Measurements from ENCODE around the gene STEAP1. TPM values are rescaled to one million over a fixed set of nuclear protein-coding genes. Genes with fewer than 3 reads are reported as not detected.
A peak's percentile ranks its signal among the peaks of the same experiment; 100 is the strongest.

STEAP1 gene
- total RNA-seq, 4 donors from 2014 or later = 2.0 to 6.6 (median 3.9) TPM

GRCh38 chr7:90173127-90173844, 19.0 kb downstream of the STEAP1 start:
- DNase-seq = no peak
- Histone ChIP-seq H3K9me3 (no peaks in the 10 kb centered on the region), H3K4me3 (no peak overlapping the region), H3K27me3 (no peaks in the 10 kb centered on the region), H3K27ac (no peak overlapping the region), H3K4me1 (no peaks in the 10 kb centered on the region), H3K36me3 (no peaks in the 10 kb centered on the region)
- TF ChIP-seq POLR2A (IDR thresholded peaks at IDR 0.05) (no peak), CTCF (IDR thresholded peaks at IDR 0.05) (no peak)

GRCh38 chr7:90175667-90176066, 21.4 kb downstream of the STEAP1 start:
- Histone ChIP-seq H3K27me3 (no peaks in the 10 kb centered on the region), H3K36me3 (no peaks in the 10 kb centered on the region), H3K27ac (no peak overlapping the region), H3K4me3 (no peak overlapping the region), H3K9me3 (no peaks in the 10 kb centered on the region), H3K4me1 (no peaks in the 10 kb centered on the region)
- TF ChIP-seq POLR2A (IDR thresholded peaks at IDR 0.05) (no peak), CTCF (IDR thresholded peaks at IDR 0.05) (no peak)
- peak in 1 of 3 donors; percentile 44 for DNase-seq

- H3K4me1 ChIP-seq = no peaks in the 10 kb centered on the region
- no peaks in the 10 kb centered on the region for H3K9me3 ChIP-seq
- H3K4me3 ChIP-seq = no peak overlapping the region
- H3K27ac ChIP-seq = no peak overlapping the region
- no peaks in the 10 kb centered on the region for H3K27me3 ChIP-seq
- DNase-seq = no peak
- no peak for TF ChIP-seq CTCF (IDR thresholded peaks at IDR 0.05)
- no peak for TF ChIP-seq POLR2A (IDR thresholded peaks at IDR 0.05)
- no peaks in the 10 kb centered on the region for H3K36me3 ChIP-seq
These were observed 21.9 kb downstream of the STEAP1 start for GRCh38 chr7:90176195-90176594.

GRCh38 chr7:90178166-90178565, 23.9 kb downstream of the STEAP1 start:
- Histone ChIP-seq H3K4me3 (no peak overlapping the region), H3K36me3 (no peaks in the 10 kb centered on the region), H3K4me1 (no peaks in the 10 kb centered on the region), H3K27ac (no peak overlapping the region), H3K9me3 (no peaks in the 10 kb centered on the region), H3K27me3 (no peaks in the 10 kb centered on the region)
- TF ChIP-seq POLR2A (IDR thresholded peaks at IDR 0.05) = no peak
- TF ChIP-seq CTCF (IDR thresholded peaks at IDR 0.05) = no peak
- DNase-seq = no peak

GRCh38 chr7:90178679-90179278, 24.5 kb downstream of the STEAP1 start:
- Histone ChIP-seq H3K9me3 (no peaks in the 10 kb centered on the region), H3K27me3 (no peaks in the 10 kb centered on the region), H3K4me1 (no peaks in the 10 kb centered on the region), H3K4me3 (no peak overlapping the region), H3K27ac (no peak overlapping the region), H3K36me3 (no peaks in the 10 kb centered on the region)
- no peak for DNase-seq
- no peak for TF ChIP-seq POLR2A (IDR thresholded peaks at IDR 0.05)
- TF ChIP-seq CTCF (IDR thresholded peaks at IDR 0.05) = no peak

Data from Peyer's patch (tissue), 4 donors.